ENCODE data around the gene PPT2.

- TF ChIP-seq CTCF (conservative IDR thresholded peaks at IDR 0.05; ENCODE audit: low read depth, low read length) (no peak), EZH2 (IDR thresholded peaks at IDR 0.05; ENCODE audit: borderline replicate concordance, low read depth, low read length, poor library complexity, severe bottlenecking) (no peak)
Observed at GRCh38 chr6:32137454-32137853, 16.5 kb upstream of the PPT2 start.
